GM18511 (cell line): ENCODE results near the gene LGALS9B.
"Not testable (repeated sequence)": the region's sequence is repeated elsewhere in the genome, so short reads cannot be mapped to it uniquely, and the experiment has no call there.

Source experiments
- ATAC-seq: cut with Tn5 transposase; IDR thresholded peaks from one replicate; pipeline ENCODE4 v1.9.1; 2021; ENCODE audit warnings: mild to moderate bottlenecking, moderate library complexity; ENCODE audit not compliant: unreplicated experiment

The LGALS9B gene

GRCh38 chr17:20417492-20418080, 49.8 kb downstream of the LGALS9B start:
- not testable (repeated sequence) for ATAC-seq

GRCh38 chr17:20416381-20416911, 50.9 kb downstream of the LGALS9B start:
- ATAC-seq: not testable (repeated sequence)

- not testable (repeated sequence) for ATAC-seq
These were observed 51.9 kb downstream of the LGALS9B start for GRCh38 chr17:20415479-20415878.

DNA sequence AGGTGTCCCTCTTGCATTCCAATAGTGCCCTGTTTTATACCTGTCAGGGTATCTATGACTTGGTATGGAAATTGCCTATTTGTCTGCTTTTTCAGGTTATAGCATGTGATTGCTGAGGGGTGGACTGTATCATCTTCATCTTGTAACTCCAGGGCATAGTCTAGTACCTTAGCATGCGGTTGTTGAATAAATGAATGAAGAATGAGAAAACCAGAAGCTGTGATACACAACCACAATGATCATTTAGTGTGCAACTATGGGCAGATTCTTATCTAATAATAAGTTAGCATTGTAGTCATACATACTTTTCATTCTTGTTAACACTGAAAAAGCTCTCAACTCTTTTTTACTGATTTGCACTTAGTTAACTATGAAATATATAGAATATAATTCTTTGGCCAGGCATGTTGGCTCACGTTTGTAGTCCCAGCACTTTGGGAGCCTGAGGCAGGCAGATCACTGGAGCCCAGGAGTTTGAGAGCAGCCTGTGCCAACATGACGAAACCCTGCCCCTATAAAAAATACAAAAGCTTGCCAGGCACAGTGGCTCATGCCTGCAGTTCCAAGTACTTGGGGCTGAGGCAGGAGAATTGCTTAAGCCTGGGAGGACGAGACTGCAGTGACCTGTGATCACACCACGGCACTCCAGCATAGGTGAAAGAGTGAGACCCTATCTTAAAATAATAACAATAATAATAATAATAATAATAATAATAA, 65.9 kb downstream of the LGALS9B start:
- ATAC-seq: not testable (repeated sequence)

- ATAC-seq: not testable (repeated sequence)
These were observed 66.6 kb downstream of the LGALS9B start for GRCh38 chr17:20400559-20401305.
